ENCODE results near the gene USP47. TPM values are rescaled to one million over a fixed set of nuclear protein-coding genes. Genes with fewer than 3 reads are reported as not detected.

Gene USP47
- total RNA-seq, 1 experiment from 2014 or later: 45.2 TPM

GRCh38 chr11:11978098-11978637, 136.4 kb downstream of the USP47 start:
- intact Hi-C loops (cut with micrococcal nuclease): no loop called here

GRCh38 chr11:11978792-11979487, 137.2 kb downstream of the USP47 start:
- Histone ChIP-seq H3K27ac (ENCODE audit: low read length) (peak overlapping the region; percentile 15; the same call in 1 of the 2 replicates), H3K9me3 (ENCODE audit: low read length) (no peaks in the 10 kb centered on the region), H3K27me3 (ENCODE audit: low read length) (no peaks in the 10 kb centered on the region), H2AFZ (ENCODE audit: low read length) (no peak overlapping the region), H3K36me3 (ENCODE audit: low read depth, low read length) (no peaks in the 10 kb centered on the region), H3K4me1 (ENCODE audit: insufficient read depth, low read length) (peaks cover 71% of the 10 kb centered on the region), H3K79me2 (ENCODE audit: low read length) (no peaks in the 10 kb centered on the region), H3K4me3 (ENCODE audit: low read length) (no peak overlapping the region), H3K9ac (ENCODE audit: low read length) (no peak overlapping the region; the same call in 1 of the 2 replicates), H3F3A (ENCODE audit: low read length, unreplicated experiment) (no peaks in the 10 kb centered on the region), H3K9me2 (replicated peaks; ENCODE audit: low read length) (no peaks in the 10 kb centered on the region), H4K20me1 (ENCODE audit: low read length) (no peaks in the 10 kb centered on the region), H3K4me2 (ENCODE audit: low read length) (no peak overlapping the region)
- TF ChIP-seq EZH2phosphoT487 (IDR thresholded peaks at IDR 0.05; ENCODE audit: borderline replicate concordance, low read length) (no peak), CTCF (conservative IDR thresholded peaks at IDR 0.05; ENCODE audit: low read depth, low read length) (no peak), EZH2 (IDR thresholded peaks at IDR 0.05; ENCODE audit: low read length, unreplicated experiment) (no peak)
- no TSS peak for BruUV-seq (replicated peaks)
- ChIA-PET POLR2A (ENCODE audit: unreplicated experiment) (no interaction called here), CTCF (no interaction called here)
- DNase-seq (no peak), ATAC-seq (no peak)
- intact Hi-C loops (cut with micrococcal nuclease): no loop called here

More at GRCh38 chr11:11978098-11978637, 136.4 kb downstream of the USP47 start:
- H3K27ac ChIP-seq (ENCODE audit: low read length): peak overlapping the region; percentile 85
- H3K27me3 ChIP-seq (ENCODE audit: low read length): no peaks in the 10 kb centered on the region
- ChIA-PET POLR2A (ENCODE audit: unreplicated experiment) (no interaction called here), CTCF (no interaction called here)
- H3F3A ChIP-seq (ENCODE audit: low read length, unreplicated experiment): no peaks in the 10 kb centered on the region
- ATAC-seq: no peak
- no peak overlapping the region for H2AFZ ChIP-seq (ENCODE audit: low read length)
- no peaks in the 10 kb centered on the region for H3K9me2 ChIP-seq (replicated peaks; ENCODE audit: low read length)
- no peak for DNase-seq
- no peaks in the 10 kb centered on the region for H3K36me3 ChIP-seq (ENCODE audit: low read depth, low read length)
- H3K4me1 ChIP-seq (ENCODE audit: insufficient read depth, low read length): peaks cover 64% of the 10 kb centered on the region
- no peak overlapping the region for H3K4me3 ChIP-seq (ENCODE audit: low read length)
- no peaks in the 10 kb centered on the region for H3K79me2 ChIP-seq (ENCODE audit: low read length)
- BruUV-seq (replicated peaks): no TSS peak
- no peak overlapping the region for H3K4me2 ChIP-seq (ENCODE audit: low read length)
- no peak for TF ChIP-seq EZH2phosphoT487 (IDR thresholded peaks at IDR 0.05; ENCODE audit: borderline replicate concordance, low read length)
- TF ChIP-seq CTCF (conservative IDR thresholded peaks at IDR 0.05; ENCODE audit: low read depth, low read length): no peak
- TF ChIP-seq EZH2 (IDR thresholded peaks at IDR 0.05; ENCODE audit: low read length, unreplicated experiment): no peak
- H4K20me1 ChIP-seq (ENCODE audit: low read length): no peaks in the 10 kb centered on the region
- no peaks in the 10 kb centered on the region for H3K9me3 ChIP-seq (ENCODE audit: low read length)
- H3K9ac ChIP-seq (ENCODE audit: low read length): no peak overlapping the region

All from PC-3 (cell line).